Right lobe of liver (tissue), 6 donors: ENCODE results near the gene PARD6B. TPM values are rescaled to one million over a fixed set of nuclear protein-coding genes. Genes with fewer than 3 reads are reported as not detected.
A peak's percentile ranks its signal among the peaks of the same experiment; 100 is the strongest.
"Not testable (repeated sequence)": the region's sequence is repeated elsewhere in the genome, so short reads cannot be mapped to it uniquely, and the experiment has no call there.

Experiments
- ATAC-seq, 4 donors: fragments of 200-7000 bp; cut with Tn5 transposase; one replicate each; pipeline ENCODE4 v1.9.1; 2020; ENCODE audit warnings: mild to moderate bottlenecking in 4 of 4, moderate library complexity in 4 of 4
- DNase-seq, 3 donors: peaks; one replicate each; pipeline ENCODE4 v3.0.0-alpha.2; 2020
- H3K27ac ChIP-seq, 3 donors: fragments of 200-600 bp; one replicate each; pipeline ENCODE4 v1.8.0; 2022
- H3K27me3 ChIP-seq, 2 donors: fragments of 200-600 bp; one replicate each; pipeline ENCODE4 v1.8.0; 2022
- H3K36me3 ChIP-seq, 4 donors: fragments of 200-600 bp; sonication (generic) in 1 of 4; one replicate each; pipeline versions ENCODE4 v1.5.1 to v1.8.0; 2017 to 2022; ENCODE audit warnings: control low read depth in 1 of 4
- H3K4me1 ChIP-seq, 4 donors: fragments of 200-600 bp; sonication (generic) in 1 of 4; one replicate each; pipeline versions ENCODE4 v1.5.1 to v1.8.0; 2017 to 2022; ENCODE audit warnings: control low read depth in 1 of 4
- H3K4me3 ChIP-seq, 3 donors: fragments of 200-600 bp; one replicate each; pipeline ENCODE4 v1.8.0; 2022
- H3K9me3 ChIP-seq, 4 donors: fragments of 200-600 bp; sonication (generic) in 1 of 4; one replicate each; pipeline versions ENCODE4 v1.5.1 to v1.8.0; 2017 to 2022; ENCODE audit warnings: control low read depth in 1 of 4
- POLR2A ChIP-seq: fragments of 450-650 bp; IDR thresholded peaks from one replicate; pipeline ENCODE4 v1.6.1; 2017; ENCODE audit warnings: antibody characterized with exemption, mild to moderate bottlenecking
- WGBS: methylation state at CpG from one replicate; pipeline ENCODE4 v1.1.6; 2018; ENCODE audit warnings: low coverage, low lambda C conversion rate; ENCODE audit not compliant: insufficient coverage; ENCODE audit errors: missing lambda C conversion rate; 5-methylcytosine and 5-hydroxymethylcytosine counted together
- intact Hi-C, 2 donors: fragments of 100-400 bp; cut with DNase I; formaldehyde crosslinking; loops; one replicate each; pipeline versions ENCODE4 v1.11.2 to v1.14.1; 2022
- total RNA-seq, 6 experiments: library from RNA; depleted of rRNA in 2 of 6; stranded (reverse); fragments of >200 nt in 2 of 6; fragmentation: NEBNext Ultra II Directional in 3 of 6; extraction: Animal tissue kit (Norgen Biotek cat#: 25700) in 3 of 6; gene quantifications; one replicate each; pipeline versions ENCODE4 v1.1.0 to v1.2.4, GENCODE V29; 2016 to 2023
- TF ChIP-seq, protein P1 (sequence below), 4 donors: fragments of 200-600 bp in 3 of 4; fragments of 450-650 bp in 1 of 4; IDR thresholded peaks; one replicate each; pipeline versions ENCODE4 v1.5.1 to v1.8.0; 2016 to 2022; ENCODE audit warnings: antibody characterized with exemption in 4 of 4, mild to moderate bottlenecking in 2 of 4
- donor health status: DM: no; HTN: yes; CAD: no.
- donor health status: DM: no; HTN: no; CAD: no.
- donor health status: DM: no; HTN: no; CAD: no.
- donor health status: DM: no; HTN: yes; CAD: no.
- donor health status: DM: no; HTN: yes; CAD: no.

The PARD6B gene
- total RNA-seq, 6 experiments from 2014 or later: 6.6 to 11.1 (median 8.5) TPM

DNA sequence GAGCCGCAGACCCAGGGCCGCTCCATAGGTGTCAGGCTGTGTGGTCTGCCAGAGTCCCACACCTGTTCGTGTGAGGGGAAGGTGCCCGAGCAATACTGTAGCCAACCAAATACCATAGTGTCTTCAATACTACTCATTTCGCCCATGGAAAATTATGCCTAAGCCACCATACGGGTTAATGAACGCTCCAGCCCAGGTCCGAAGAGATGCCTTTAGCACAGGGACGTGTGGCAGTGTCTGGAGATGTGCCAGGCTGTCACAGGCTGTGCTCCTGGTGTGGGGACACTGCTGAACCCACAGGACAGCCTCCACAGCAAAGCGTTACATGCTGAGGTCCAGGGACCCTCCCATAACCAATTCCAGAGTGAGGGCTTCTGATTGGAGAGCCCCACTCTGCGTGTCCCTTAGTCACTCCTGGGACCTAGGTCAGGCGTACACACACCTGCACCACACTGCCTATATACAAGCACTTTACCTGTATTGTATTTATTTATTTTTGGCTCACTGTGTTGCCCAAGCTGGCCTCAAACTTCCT, 38.2 kb downstream of the PARD6B start:
- H3K4me1 ChIP-seq, intact Hi-C loops, H3K27me3 ChIP-seq, H3K27ac ChIP-seq, H3K4me3 ChIP-seq, H3K9me3 ChIP-seq, H3K36me3 ChIP-seq: not testable (repeated sequence)
- WGBS: 29% methylated on average over 1 of the region's 12 CpGs
- ATAC-seq (peak in 1 of 4 donors; percentile 14), DNase-seq (peak in 1 of 3 donors; percentile 13)

DNA sequence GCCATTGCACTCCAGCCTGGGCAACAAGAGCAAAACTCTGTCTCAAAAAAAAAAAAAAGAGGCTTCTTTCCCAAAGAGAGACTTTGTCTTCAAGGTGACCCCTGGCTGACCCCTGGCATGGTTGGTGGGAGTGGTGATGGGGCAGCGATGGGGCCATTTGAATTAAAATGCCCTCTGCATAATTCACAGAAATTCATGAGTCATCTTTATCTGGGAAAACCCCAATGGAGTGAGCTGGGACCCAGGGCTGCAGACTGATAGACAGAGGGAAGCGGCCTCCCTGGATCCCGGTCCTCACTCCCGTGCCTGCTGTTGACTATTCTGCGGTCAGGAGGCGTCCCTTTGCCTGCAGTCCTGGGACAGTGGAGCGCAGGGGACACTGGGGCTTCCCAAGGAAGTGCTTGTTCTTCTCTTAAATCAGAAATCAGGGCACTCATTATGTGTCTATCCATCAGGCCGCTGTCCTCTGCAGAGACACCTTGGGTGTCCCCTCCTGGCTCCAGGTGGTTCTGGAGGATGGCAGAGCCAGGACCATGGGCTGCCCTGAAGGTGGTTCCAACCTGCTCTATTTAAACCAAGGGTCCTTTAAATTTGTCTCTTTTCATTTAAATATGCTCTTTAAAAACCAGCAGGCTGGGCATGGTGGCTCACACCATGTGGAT, 40.2 kb downstream of the PARD6B start:
- WGBS: 80% methylated on average over 1 of the region's 8 CpGs
- H3K4me1 ChIP-seq, H3K4me3 ChIP-seq, intact Hi-C loops, H3K9me3 ChIP-seq, H3K27me3 ChIP-seq, H3K27ac ChIP-seq, H3K36me3 ChIP-seq: not testable (repeated sequence)
- ATAC-seq (peak in 1 of 4 donors; percentile 48), DNase-seq (peak in 2 of 3 donors; percentile 7 to 15)

DNA sequence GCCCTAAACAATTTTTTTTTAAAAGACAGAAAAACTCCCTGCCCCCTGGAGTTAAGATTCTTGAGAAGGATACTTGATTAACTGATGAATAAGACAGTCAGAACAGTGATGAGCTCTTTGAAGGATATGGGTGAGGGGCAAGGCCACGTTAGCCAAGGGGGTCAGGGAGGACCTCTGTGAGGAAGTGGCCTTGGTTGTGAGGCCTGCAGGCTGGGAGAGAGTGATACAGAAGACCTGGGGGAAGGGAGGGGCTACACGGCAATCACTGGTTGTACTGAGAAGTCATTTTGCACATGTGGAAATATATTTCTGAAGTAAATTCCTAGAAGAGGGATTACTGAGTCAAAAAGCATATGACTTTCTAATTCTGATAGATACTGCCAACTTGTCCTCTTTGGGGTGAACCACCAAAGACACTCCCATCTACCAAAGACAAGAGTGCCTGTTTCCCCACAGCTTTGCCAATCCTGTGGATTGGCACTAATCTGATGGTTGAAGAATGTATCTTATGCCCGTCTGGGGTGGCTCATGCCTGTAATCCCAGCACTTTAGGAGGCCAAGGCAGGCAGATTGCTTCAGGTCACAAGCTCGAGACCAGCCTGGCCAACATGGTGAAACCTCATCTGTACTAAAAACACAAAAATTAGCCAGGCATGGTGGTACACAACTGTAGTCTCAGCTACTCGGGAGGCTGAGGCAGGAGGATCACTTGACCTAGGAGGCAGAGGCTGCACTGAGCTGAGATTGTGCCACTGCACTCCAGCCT, 41.2 kb downstream of the PARD6B start:
- Histone ChIP-seq H3K4me3 (no peak overlapping the region), H3K4me1 (no peaks in the 10 kb centered on the region), H3K9me3 (no peaks in the 10 kb centered on the region), H3K36me3 (no peaks in the 10 kb centered on the region), H3K27me3 (no peaks in the 10 kb centered on the region), H3K27ac (no peak overlapping the region)
- WGBS: 42% methylated on average over 4 of the region's 5 CpGs
- TF ChIP-seq POLR2A: no peak
- TF ChIP-seq, protein P1, sequence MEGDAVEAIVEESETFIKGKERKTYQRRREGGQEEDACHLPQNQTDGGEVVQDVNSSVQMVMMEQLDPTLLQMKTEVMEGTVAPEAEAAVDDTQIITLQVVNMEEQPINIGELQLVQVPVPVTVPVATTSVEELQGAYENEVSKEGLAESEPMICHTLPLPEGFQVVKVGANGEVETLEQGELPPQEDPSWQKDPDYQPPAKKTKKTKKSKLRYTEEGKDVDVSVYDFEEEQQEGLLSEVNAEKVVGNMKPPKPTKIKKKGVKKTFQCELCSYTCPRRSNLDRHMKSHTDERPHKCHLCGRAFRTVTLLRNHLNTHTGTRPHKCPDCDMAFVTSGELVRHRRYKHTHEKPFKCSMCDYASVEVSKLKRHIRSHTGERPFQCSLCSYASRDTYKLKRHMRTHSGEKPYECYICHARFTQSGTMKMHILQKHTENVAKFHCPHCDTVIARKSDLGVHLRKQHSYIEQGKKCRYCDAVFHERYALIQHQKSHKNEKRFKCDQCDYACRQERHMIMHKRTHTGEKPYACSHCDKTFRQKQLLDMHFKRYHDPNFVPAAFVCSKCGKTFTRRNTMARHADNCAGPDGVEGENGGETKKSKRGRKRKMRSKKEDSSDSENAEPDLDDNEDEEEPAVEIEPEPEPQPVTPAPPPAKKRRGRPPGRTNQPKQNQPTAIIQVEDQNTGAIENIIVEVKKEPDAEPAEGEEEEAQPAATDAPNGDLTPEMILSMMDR (IDR thresholded peaks at IDR 0.05): no peak
- DNase-seq: peak in 1 of 3 donors; percentile 21
- ATAC-seq: no peak
- intact Hi-C loops: no loop called here

DNA sequence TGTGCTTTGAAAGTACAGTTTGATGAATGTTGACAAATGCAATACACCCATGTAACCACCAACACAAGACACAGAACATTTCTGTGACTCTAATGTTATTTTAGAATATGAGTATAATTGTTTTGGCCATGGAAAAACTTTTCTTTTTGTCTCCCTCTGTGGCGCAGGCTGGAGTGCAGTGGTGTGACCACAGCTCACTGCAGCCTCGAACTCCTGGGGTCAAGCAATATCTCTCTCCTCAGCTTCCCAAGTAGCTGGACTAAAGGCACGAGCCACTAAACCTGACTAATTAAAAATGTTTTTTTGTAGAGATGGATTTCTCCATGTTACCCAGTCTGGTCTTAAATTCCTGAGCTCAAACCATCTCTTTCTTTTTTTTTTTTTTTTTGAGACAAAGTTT, 43.1 kb downstream of the PARD6B start:
- WGBS: 82% methylated on average over 3 of the region's 3 CpGs
- no peaks in the 10 kb centered on the region for H3K9me3 ChIP-seq
- no peak overlapping the region for H3K4me3 ChIP-seq
- ATAC-seq (no peak), DNase-seq (peak in 2 of 3 donors; percentile 1 to 2)
- TF ChIP-seq, protein P1 (IDR thresholded peaks at IDR 0.05): no peak
- TF ChIP-seq POLR2A: no peak
- no peaks in the 10 kb centered on the region for H3K36me3 ChIP-seq
- H3K27me3 ChIP-seq: no peaks in the 10 kb centered on the region
- H3K27ac ChIP-seq: no peak overlapping the region
- intact Hi-C loops: no loop called here
- H3K4me1 ChIP-seq: no peaks in the 10 kb centered on the region

DNA sequence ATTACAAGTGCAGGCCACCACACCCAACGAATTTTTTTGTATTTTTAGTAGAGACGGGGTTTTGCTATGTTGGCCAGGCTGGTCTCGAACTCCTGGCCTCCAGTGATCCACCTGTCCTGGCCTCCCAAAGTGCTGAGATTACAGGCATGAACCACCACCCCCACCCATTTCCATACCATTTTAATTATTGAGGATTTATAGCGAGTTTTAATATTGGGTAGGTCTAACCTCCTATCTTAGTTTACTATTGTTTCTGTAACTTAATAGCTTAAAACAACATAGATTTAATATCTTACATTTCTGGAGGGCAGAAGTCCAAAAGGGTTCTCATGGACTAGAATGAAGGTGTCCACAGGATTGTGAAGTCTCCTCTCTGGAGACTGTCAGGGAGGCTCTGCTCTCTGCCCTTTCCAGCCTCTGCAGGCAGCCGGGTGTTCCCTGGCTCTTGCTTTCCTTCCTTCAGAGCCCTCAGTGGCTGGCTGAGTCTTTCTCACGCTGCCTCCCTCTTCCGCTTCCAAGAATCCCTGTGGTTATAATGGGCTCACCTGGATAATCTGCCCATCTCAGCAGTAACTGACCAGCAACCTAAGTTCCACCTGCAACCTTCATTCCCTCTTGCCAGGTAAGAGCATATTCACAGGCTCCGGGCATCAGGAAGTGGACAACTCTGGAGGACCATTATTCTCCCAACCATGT, 44.9 kb downstream of the PARD6B start:
- no peaks in the 10 kb centered on the region for H3K9me3 ChIP-seq
- H3K36me3 ChIP-seq: no peaks in the 10 kb centered on the region
- WGBS: 65% methylated on average over 7 of the region's 8 CpGs
- no peak overlapping the region for H3K27ac ChIP-seq
- TF ChIP-seq POLR2A: no peak
- TF ChIP-seq, protein P1 (IDR thresholded peaks at IDR 0.05): no peak
- no peak for ATAC-seq
- no peaks in the 10 kb centered on the region for H3K4me1 ChIP-seq
- intact Hi-C loops: no loop called here
- H3K4me3 ChIP-seq: no peak overlapping the region
- H3K27me3 ChIP-seq: no peaks in the 10 kb centered on the region
- DNase-seq: peak in 1 of 3 donors; percentile 16
